HG02642 (cell line): ENCODE measurements around the gene BTNL9.
"Not testable (repeated sequence)": the region's sequence is repeated elsewhere in the genome, so short reads cannot be mapped to it uniquely, and the experiment has no call there.

ENCODE experiments used
- ATAC-seq: cut with Tn5 transposase; IDR thresholded peaks from one replicate; pipeline ENCODE4 v1.9.1; 2021; ENCODE audit warnings: mild to moderate bottlenecking; ENCODE audit not compliant: unreplicated experiment, poor library complexity

The BTNL9 gene

GRCh38 chr5:181097383-181097753 lies 57.3 kb downstream of the BTNL9 start:
- ATAC-seq = not testable (repeated sequence)

GRCh38 chr5:181097759-181098491 lies 57.9 kb downstream of the BTNL9 start:
- not testable (repeated sequence) for ATAC-seq

GRCh38 chr5:181098762-181099601 lies 58.9 kb downstream of the BTNL9 start:
- ATAC-seq = no peak

GRCh38 chr5:181099602-181100086 lies 59.6 kb downstream of the BTNL9 start:
- no peak for ATAC-seq

- no peak for ATAC-seq
These were observed 60.2 kb downstream of the BTNL9 start for GRCh38 chr5:181100121-181100875.

- not testable (repeated sequence) for ATAC-seq
These were observed 61.1 kb downstream of the BTNL9 start for GRCh38 chr5:181101030-181101641.

- ATAC-seq = not testable (repeated sequence)
These were observed 62.0 kb downstream of the BTNL9 start for GRCh38 chr5:181101930-181102674.

- not testable (repeated sequence) for ATAC-seq
These were observed 64.1 kb downstream of the BTNL9 start for GRCh38 chr5:181104259-181104568.

- ATAC-seq = not testable (repeated sequence)
These were observed 64.7 kb downstream of the BTNL9 start for GRCh38 chr5:181104606-181105390.

- ATAC-seq = no peak
These were observed 65.4 kb downstream of the BTNL9 start for GRCh38 chr5:181105391-181106025.

GRCh38 chr5:181107699-181108098 lies 67.6 kb downstream of the BTNL9 start:
- no peak for ATAC-seq

- ATAC-seq = no peak
These were observed 68.6 kb downstream of the BTNL9 start for GRCh38 chr5:181108578-181109165.

- ATAC-seq = no peak
These were observed 69.5 kb downstream of the BTNL9 start for GRCh38 chr5:181109489-181110013.

- ATAC-seq = no peak
These were observed 70.9 kb downstream of the BTNL9 start for GRCh38 chr5:181111010-181111409.
